SH-SY5Y (cell line): ENCODE results near the gene INAFM2.

ENCODE experiments used
- GATA2 ChIP-seq: IDR thresholded peaks from 2 replicates; pipeline ENCODE4 v1.6.1; 2011; ENCODE audit warnings: mild to moderate bottlenecking, low read depth, low read length
- GATA3 ChIP-seq: IDR thresholded peaks from 2 replicates; pipeline ENCODE4 v1.6.1; 2011; ENCODE audit warnings: low read depth, mild to moderate bottlenecking, low read length, moderate library complexity

DNA sequence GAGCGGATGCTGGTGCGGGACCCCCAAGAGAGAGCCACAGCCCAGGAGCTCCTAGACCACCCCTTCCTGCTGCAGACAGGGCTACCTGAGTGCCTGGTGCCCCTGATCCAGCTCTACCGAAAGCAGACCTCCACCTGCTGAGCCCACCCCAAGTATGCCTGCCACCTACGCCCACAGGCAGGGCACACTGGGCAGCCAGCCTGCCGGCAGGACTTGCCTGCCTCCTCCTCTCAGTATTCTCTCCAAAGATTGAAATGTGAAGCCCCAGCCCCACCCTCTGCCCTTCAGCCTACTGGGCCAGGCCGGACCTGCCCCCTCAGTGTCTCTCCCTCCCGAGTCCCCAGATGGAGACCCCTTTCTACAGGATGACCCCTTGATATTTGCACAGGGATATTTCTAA, 47.5 kb upstream of the INAFM2 start:
- TF ChIP-seq GATA2 (no peak), GATA3 (no peak)
